LHCN-M2 (cell line): ENCODE results near the gene POLR2E. TPM values are rescaled to one million over a fixed set of nuclear protein-coding genes. Genes with fewer than 3 reads are reported as not detected.

Experiments used
- DNase-seq: peaks from one replicate; pipeline ENCODE4 v3.0.0-alpha.2; 2012; ENCODE audit warnings: low read depth
- total RNA-seq: library from RNA; depleted of rRNA; stranded (reverse); fragments of >200 nt; gene quantifications from 2 replicates; pipeline ENCODE4 v1.2.3, GENCODE V29; 2014

POLR2E gene
- total RNA-seq, 1 experiment from 2014 or later, result 277 TPM

DNA sequence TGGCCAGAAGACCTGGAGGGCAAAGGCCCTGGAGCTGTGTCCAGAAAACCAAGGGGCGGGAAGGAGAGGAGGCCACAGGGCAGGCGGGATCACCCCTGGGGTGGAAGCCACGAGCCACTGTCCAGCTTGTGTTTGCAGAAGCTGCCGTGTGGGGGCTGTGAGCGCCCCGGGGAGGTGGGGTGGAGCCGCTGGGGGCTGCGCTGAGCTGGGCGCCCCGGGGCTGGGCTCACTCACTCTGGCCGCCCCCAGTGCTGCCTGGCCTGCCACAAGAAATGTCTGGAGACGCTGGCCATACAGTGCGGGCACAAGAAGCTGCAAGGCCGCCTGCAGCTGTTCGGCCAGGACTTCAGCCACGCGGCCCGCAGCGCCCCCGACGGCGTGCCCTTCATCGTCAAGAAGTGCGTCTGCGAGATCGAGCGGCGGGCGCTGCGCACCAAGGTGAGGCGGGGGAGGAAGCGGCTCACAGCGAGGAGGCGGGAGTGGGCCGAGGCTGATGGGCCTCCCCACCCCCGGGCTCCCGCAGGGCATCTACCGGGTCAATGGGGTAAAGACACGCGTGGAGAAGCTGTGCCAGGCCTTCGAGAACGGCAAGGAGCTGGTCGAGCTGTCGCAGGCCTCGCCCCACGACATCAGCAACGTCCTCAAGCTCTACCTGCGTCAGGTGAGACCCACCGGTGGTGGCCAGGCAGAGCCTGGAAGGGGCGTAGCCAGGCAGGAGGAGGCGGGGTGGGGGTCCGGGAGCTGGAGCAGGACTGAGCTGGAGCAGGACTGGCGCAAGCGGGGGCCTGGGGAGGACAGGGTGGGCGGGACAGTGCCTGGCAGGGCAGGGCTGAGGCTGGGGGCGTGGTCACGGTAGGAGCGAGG lies 13.6 kb downstream of the POLR2E start:
- DNase-seq, result no peak

- DNase-seq, result no peak
These were observed 14.6 kb downstream of the POLR2E start for GRCh38 chr19:1080360-1081161.

DNA sequence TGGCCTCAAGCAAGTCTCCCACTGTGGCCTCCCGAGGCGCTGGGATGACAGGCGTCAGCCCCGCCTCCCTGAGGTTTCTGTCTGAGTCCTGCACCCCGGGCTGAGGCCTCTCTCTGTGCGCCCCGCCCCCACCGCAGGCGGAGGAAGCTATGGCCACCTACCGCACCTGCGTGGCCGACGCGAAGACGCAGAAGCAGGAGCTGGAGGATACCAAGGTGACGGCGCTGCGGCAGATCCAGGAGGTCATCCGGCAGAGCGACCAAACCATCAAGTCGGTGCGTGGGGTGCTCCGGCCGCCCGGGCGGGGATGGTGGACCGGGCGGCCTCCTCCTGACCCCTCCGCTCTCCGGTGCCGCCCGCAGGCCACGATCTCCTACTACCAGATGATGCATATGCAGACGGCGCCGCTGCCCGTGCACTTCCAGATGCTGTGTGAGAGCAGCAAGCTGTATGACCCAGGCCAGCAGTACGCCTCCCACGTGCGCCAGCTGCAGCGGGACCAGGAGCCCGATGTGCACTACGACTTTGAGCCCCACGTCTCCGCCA lies 15.5 kb downstream of the POLR2E start:
- DNase-seq, result no peak

DNA sequence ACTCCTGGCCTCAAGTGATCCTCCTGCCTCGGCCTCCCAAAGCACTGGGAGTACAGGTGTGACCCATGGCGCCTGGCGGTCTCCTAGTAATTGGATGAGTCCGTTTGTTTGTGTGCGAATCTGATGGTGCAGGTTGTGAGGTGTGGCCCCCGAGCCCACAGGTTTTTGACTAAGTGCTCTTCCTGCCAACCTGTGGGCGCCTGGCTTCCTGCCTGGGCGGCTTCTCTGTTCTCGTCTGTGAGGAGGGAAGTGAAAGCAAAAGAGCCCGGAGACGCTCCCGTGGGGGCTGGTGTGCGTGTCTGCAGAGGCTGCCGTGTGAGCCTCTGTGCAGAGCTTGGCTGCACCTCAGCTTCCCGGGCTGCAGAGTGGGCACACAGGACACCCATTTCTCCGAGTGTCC lies 18.2 kb downstream of the POLR2E start:
- no peak for DNase-seq

- no peak for DNase-seq
These were observed 19.2 kb downstream of the POLR2E start for GRCh38 chr19:1076046-1076386.

GRCh38 chr19:1074544-1075283 lies 20.5 kb downstream of the POLR2E start:
- DNase-seq, result no peak

GRCh38 chr19:1073956-1074517 lies 21.1 kb downstream of the POLR2E start:
- no peak for DNase-seq

DNA sequence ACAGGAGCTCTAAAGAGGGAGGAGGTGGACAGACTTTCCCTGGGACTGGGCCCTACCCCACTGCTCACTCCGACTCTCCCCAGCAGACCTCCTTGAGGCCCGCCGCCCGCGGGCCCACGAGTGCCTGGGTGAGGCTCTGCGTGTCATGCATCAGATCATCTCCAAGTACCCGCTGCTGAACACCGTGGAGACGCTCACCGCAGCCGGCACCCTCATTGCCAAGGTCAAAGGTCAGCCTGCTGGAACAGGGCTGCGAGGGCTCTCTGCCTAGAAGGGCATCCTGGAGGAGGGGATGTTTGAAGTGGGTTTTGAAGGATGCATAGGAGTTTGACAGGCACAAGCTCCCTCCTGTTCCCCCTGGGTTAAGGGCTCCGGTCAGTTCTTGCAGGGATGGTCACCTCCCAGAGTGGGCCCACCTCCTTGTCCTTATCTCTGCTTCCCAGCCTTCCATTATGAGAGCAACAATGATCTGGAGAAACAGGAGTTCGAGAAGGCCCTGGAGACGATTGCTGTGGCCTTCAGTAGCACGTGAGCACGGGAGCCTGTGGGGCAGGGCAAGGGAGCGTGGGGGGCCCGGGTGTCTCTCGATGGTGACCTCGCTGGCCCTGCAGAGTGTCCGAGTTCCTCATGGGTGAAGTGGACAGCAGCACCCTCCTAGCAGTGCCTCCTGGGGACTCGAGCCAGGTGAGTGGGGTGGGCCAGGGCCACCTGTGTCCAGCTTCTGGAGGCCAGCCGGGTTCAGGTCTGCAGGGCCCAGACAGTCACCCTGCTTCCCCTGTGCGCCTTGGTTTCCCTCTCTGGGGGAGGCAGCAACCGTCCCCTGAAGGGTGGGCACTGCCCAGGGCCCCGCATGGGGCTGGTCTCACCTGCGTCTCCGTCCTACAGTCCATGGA lies 21.9 kb downstream of the POLR2E start:
- no peak for DNase-seq

DNA sequence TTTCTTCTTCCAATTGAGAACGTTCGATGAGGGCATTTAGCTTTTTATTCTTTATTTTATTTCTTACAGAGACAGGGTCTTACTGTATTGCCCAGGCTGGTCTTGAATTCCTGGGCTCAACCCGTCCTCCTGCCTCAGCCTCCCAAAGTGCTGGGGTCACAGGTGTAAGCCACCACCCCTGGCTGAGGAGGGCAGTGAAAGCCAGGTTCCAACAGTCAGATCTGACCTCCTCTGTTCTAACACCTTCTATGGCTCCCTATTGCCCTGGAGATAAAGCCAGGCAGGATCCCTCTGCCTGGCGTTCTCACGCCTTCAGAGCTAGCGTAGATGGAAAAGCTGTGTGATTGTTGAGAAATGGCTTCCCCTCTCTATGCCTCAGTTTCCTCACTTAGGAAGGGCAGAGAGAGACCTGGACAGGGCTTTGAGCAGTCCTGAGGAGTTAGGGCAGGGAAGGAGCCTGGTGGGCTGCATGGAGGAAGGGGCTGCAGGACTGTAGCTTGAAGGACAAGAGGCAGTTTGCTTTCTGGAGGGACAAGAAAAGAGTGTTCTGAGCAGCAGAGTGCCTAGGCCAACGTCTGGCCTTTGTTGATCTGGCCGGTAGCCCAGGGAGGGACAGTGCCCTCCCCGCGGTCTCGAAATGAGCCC lies 22.7 kb downstream of the POLR2E start:
- no peak for DNase-seq

DNA sequence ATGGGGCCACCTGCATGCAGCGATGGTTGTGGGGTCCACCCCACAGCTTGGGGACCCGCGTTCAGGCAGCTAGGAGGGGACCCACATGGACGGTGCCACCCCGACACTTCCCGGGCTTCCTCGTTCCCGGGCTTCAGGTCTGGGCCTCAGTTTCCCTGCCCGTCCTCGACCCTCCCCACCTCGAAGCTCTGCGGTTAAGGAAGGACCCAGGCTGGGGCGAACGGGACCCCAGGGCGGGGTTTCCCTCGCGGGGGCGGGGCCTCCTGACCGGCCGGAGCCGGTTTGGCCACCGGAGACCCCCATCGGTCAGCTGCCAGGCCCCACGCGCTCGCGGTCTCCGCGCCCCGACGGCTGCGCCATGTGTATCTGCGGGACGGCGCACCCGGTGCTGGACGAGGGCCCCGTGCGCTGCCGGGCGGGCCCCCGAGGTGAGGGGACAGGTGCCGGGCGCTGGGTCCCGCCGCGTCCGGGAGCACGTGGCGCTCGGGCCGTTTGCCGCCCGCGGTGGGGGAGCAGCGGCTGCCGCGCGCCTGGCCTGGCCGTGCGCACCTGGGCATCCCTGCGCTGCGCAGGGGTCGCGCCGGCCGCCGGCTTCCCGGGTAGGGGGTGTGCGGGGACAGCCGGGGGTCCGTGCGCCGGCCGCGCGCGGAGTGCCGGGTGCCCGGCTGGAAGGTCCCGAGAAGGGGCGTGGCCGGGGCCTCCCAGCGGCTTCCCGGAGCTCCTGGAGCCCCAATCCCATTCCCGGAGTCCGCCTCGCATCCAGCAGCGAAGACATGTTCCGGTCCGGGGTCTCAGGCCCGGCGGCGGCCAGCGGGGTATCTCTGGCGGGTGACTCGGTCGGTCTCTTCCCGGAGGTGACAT lies 24.0 kb downstream of the POLR2E start:
- DNase-seq, result no peak

- no peak for DNase-seq
These were observed 24.6 kb downstream of the POLR2E start for GRCh38 chr19:1070576-1070930.

- no peak for DNase-seq
These were observed 26.0 kb downstream of the POLR2E start for GRCh38 chr19:1069009-1069779.

GRCh38 chr19:1068009-1069001 lies 26.9 kb downstream of the POLR2E start:
- no peak for DNase-seq

GRCh38 chr19:1067341-1067957 lies 27.7 kb downstream of the POLR2E start:
- no peak for DNase-seq

GRCh38 chr19:1066748-1067340 lies 28.3 kb downstream of the POLR2E start, which contains the start of gene ARHGAP45:
ARHGAP45 (plus strand) TSS chr19:1067167; CDS start chr19:1067406, 239 bp downstream.
- DNase-seq, result no peak

DNA sequence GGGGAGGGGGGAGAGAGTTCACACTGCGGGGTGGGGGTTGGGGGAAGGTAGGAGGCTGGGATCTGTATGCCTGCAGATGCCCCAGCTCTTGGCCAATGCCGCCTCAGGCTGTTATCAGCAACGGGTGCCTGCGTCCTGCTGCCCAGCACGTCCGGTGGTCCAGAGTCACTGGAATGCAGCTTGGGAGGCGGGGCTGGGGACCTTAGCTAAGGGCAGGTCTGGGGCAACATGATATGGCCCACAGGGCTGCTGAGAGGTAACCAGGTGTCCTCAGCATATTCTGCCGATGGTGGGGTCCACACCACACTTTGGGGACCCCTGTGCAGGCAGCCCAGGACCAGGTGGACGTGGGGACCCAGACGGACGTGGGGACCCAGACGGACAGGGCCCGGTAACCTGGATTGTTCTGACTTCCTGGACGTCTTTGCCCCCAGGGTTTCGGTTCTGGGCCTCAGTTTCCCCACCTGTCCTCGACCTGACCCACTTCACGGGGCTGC lies 28.9 kb downstream of the POLR2E start:
- no peak for DNase-seq
